A549 (cell line): Measurements from ENCODE around the gene ANO10. TPM values are rescaled to one million over a fixed set of nuclear protein-coding genes. Genes with fewer than 3 reads are reported as not detected.
"Not testable (repeated sequence)": the region's sequence is repeated elsewhere in the genome, so short reads cannot be mapped to it uniquely, and the experiment has no call there.

ENCODE experiments used
- ATAC-seq, 2 experiments: fragments of 200-7000 bp in 1 of 2; fragments of >200 bp in 1 of 2; cut with Nextera tagmentation in 1 of 2; cut with Tn5 transposase in 1 of 2; 3 replicates each; pipeline versions ENCODE4 v1.8.0 to v1.9.1; 2018 to 2020; ENCODE audit warnings: mild to moderate bottlenecking in 1 of 2, moderate library complexity in 1 of 2
- CTCF ChIA-PET: fragments of 300-600 bp; sonication (Branson Sonifier 250); formaldehyde crosslinking; extraction: SDS; loops from one replicate; lab custom pipeline; 2021; ENCODE audit warnings: antibody characterized with exemption, inconsistent platforms; lab: Yijun Ruan, JAX
- POLR2A ChIA-PET: fragments of 350-600 bp; formaldehyde crosslinking; extraction: SDS; loops from one replicate; lab custom pipeline; 2021; ENCODE audit warnings: antibody characterized with exemption, inconsistent platforms; lab: Yijun Ruan, JAX
- DNase-seq, 2 experiments: peaks; one replicate each; pipeline versions ENCODE4 v3.0.0 to v3.0.0-alpha.2; 2011 to 2016; ENCODE audit warnings: low read depth in 1 of 2, low spot score in 1 of 2
- FAIRE-seq: peaks from 2 replicates; lab custom pipeline; 2011; peaks lifted over from hg19 to GRCh38; lab: Jason Lieb, UNC
- H3K27ac ChIP-seq, 2 experiments: fragments of >200 bp; sonication (Bioruptor Twin); formaldehyde crosslinking; 3 replicates each; pipeline ENCODE4 v1.5.1; 2016 to 2017
- H3K4me1 ChIP-seq: fragments of >200 bp; sonication (Bioruptor Twin); formaldehyde crosslinking; 3 replicates; pipeline ENCODE4 v1.6.1; 2016
- H3K4me2 ChIP-seq: fragments of >200 bp; sonication (Bioruptor Twin); formaldehyde crosslinking; 3 replicates; pipeline ENCODE4 v1.6.1; 2016
- H3K4me3 ChIP-seq: fragments of >200 bp; sonication (Bioruptor Twin); formaldehyde crosslinking; 3 replicates; pipeline ENCODE4 v1.5.1; 2016
- H3K9me3 ChIP-seq: fragments of >200 bp; sonication (Bioruptor Twin); formaldehyde crosslinking; 3 replicates; pipeline ENCODE4 v1.6.1; 2016
- CHD2 ChIP-seq: fragments of 150-350 bp; IDR thresholded peaks from 2 replicates; pipeline ENCODE4 v1.6.1; 2014; ENCODE audit warnings: low read length; ENCODE audit not compliant: partially characterized antibody
- EP300 ChIP-seq, 2 experiments: fragments of >200 bp; sonication (Bioruptor Twin); formaldehyde crosslinking; IDR thresholded peaks; 2 replicates in 1 of 2; 3 replicates in 1 of 2; pipeline ENCODE4 v1.6.1; 2016 to 2017
- FOSB ChIP-seq: fragments of 250-450 bp; sonication (Bioruptor Pico); IDR thresholded peaks from 2 replicates; pipeline ENCODE4 v1.5.0; 2020; ENCODE audit warnings: mild to moderate bottlenecking, moderate library complexity
- FOSL2 ChIP-seq, 2 experiments: fragments of 450-650 bp in 1 of 2; fragments of >200 bp in 1 of 2; sonication (Bioruptor Twin) in 1 of 2; formaldehyde crosslinking; IDR thresholded peaks; 2 replicates each; pipeline versions ENCODE4 v1.5.0 to v1.6.1; 2016 to 2020; ENCODE audit warnings: mild to moderate bottlenecking in 1 of 2, moderate library complexity in 1 of 2
- HDAC2 ChIP-seq: fragments of 200-600 bp; sonication (generic); IDR thresholded peaks from 2 replicates; pipeline ENCODE4 v1.6.1; 2016
- HOXA7 ChIP-seq: fragments of 250-450 bp; sonication (Bioruptor Pico); IDR thresholded peaks from 2 replicates; pipeline ENCODE4 v1.5.0; 2020; ENCODE audit warnings: mild to moderate bottlenecking, moderate library complexity
- HOXB5 ChIP-seq: fragments of 250-450 bp; sonication (Bioruptor Pico); IDR thresholded peaks from 2 replicates; pipeline ENCODE4 v1.5.0; 2020; ENCODE audit warnings: mild to moderate bottlenecking, moderate library complexity
- JUNB ChIP-seq: fragments of >200 bp; sonication (Bioruptor Twin); formaldehyde crosslinking; IDR thresholded peaks from 2 replicates; pipeline ENCODE4 v1.6.1; 2016
- KDM5A ChIP-seq: fragments of 200-600 bp; sonication (generic); IDR thresholded peaks from 2 replicates; pipeline ENCODE4 v1.6.1; 2016; ENCODE audit warnings: antibody characterized with exemption, mild to moderate bottlenecking
- MAFK ChIP-seq: fragments of 450-650 bp; IDR thresholded peaks from 2 replicates; pipeline ENCODE4 v1.6.1; 2014; ENCODE audit not compliant: partially characterized antibody
- MAZ ChIP-seq: fragments of 150-350 bp; IDR thresholded peaks from 2 replicates; pipeline ENCODE4 v1.6.1; 2014; ENCODE audit warnings: antibody characterized with exemption, low read depth, low read length, borderline replicate concordance
- MYC ChIP-seq: IDR thresholded peaks from 2 replicates; pipeline ENCODE4 v1.6.1; 2012; ENCODE audit warnings: mild to moderate bottlenecking, inconsistent platforms, low read length, improper control_type of control experiment, borderline replicate concordance
- NPAS2 ChIP-seq: fragments of 250-450 bp; sonication (Bioruptor Pico); IDR thresholded peaks from 2 replicates; pipeline ENCODE4 v1.8.0; 2022; ENCODE audit warnings: mild to moderate bottlenecking, moderate library complexity, borderline replicate concordance
- POLR2A ChIP-seq: IDR thresholded peaks from 2 replicates; pipeline ENCODE4 v1.6.1; 2012; ENCODE audit warnings: mild to moderate bottlenecking, low read length
- RAD21 ChIP-seq, 2 experiments: fragments of >200 bp in 1 of 2; sonication (Bioruptor Twin) in 1 of 2; formaldehyde crosslinking in 1 of 2; IDR thresholded peaks in 1 of 2; conservative IDR thresholded peaks in 1 of 2; 2 replicates in 1 of 2; 3 replicates in 1 of 2; pipeline ENCODE4 v1.6.1; 2012 to 2018; ENCODE audit warnings: inconsistent platforms in 1 of 2
- RCOR1 ChIP-seq: fragments of 150-350 bp; IDR thresholded peaks from 2 replicates; pipeline ENCODE4 v1.6.1; 2014; ENCODE audit warnings: antibody characterized with exemption, low read length, low read depth
- SMC3 ChIP-seq: fragments of >200 bp; sonication (Bioruptor Twin); formaldehyde crosslinking; IDR thresholded peaks from 3 replicates; pipeline ENCODE4 v1.6.1; 2018; ENCODE audit warnings: inconsistent platforms
- TFCP2L1 ChIP-seq: fragments of 250-450 bp; sonication (Bioruptor Pico); IDR thresholded peaks from 2 replicates; pipeline ENCODE4 v1.5.0; 2021; ENCODE audit warnings: mild to moderate bottlenecking
- WGBS: methylation state at CpG from one replicate; pipeline ENCODE4 v1.1.6; 2017; ENCODE audit errors: missing lambda C conversion rate; 5-methylcytosine and 5-hydroxymethylcytosine counted together
- polyA plus RNA-seq, 4 experiments: library from polyadenylated mRNA; depleted of rRNA in 3 of 4; stranded (reverse); fragments of >200 nt; fragmentation: RNase III in 1 of 4; extraction: RNeasy Plus Mini Kit Qiagen cat#74134 plus additional on column Dnase treatment in 1 of 4; gene quantifications; 2 replicates in 3 of 4; 3 replicates in 1 of 4; pipeline ENCODE4 v1.2.3, GENCODE V29; 2011 to 2017
- TF ChIP-seq, protein P1 (sequence below): fragments of >200 bp; sonication (Bioruptor Twin); formaldehyde crosslinking; IDR thresholded peaks from 3 replicates; pipeline ENCODE4 v1.5.1; 2016
- TF ChIP-seq, protein P2 (sequence below): fragments of 150-350 bp; IDR thresholded peaks from 2 replicates; pipeline ENCODE4 v1.6.1; 2014; ENCODE audit warnings: low read depth, mild to moderate bottlenecking, low read length
- TF ChIP-seq, protein P3 (sequence below): fragments of >200 bp; sonication (Bioruptor Twin); formaldehyde crosslinking; IDR thresholded peaks from 2 replicates; pipeline ENCODE4 v1.6.1; 2016
- TF ChIP-seq, protein P4 (sequence below): fragments of 450-650 bp; IDR thresholded peaks from 2 replicates; pipeline ENCODE4 v1.6.1; 2014; ENCODE audit warnings: antibody characterized with exemption

The ANO10 gene
- polyA plus RNA-seq, 2 of the 4 experiments (the other 2 are of a cell fraction): 20.0 to 22.8 TPM

DNA sequence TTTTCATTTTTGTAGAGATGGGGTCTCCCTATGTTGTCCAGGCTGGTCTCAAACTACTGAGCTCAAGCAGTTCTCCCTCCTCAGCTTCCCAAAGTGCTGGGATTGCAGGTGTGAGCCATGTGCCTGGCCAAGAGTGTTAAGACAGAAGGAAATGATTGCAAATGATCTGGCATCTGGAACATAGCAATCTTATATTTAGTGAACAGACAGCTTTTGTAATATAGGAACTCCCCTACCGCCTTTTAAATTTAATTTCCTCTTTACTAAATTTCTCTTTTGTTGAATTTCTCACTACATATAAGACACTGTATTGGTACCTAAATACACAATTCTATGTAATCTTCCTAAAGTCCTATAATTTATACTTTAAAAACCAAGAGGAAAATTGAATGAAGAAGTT, 13.1 kb downstream of the ANO10 start:
- ChIA-PET POLR2A (no interaction called here), CTCF (no interaction called here)
- Histone ChIP-seq H3K4me1 (no peaks in the 10 kb centered on the region), H3K4me2 (no peak overlapping the region), H3K9me3 (no peaks in the 10 kb centered on the region), H3K27ac (no peak overlapping the region), H3K4me3 (no peak overlapping the region)
- TF ChIP-seq SMC3: no peak
- no peak for TF ChIP-seq NPAS2 (CRISPR knock-in tag)
- TF ChIP-seq, protein P1, sequence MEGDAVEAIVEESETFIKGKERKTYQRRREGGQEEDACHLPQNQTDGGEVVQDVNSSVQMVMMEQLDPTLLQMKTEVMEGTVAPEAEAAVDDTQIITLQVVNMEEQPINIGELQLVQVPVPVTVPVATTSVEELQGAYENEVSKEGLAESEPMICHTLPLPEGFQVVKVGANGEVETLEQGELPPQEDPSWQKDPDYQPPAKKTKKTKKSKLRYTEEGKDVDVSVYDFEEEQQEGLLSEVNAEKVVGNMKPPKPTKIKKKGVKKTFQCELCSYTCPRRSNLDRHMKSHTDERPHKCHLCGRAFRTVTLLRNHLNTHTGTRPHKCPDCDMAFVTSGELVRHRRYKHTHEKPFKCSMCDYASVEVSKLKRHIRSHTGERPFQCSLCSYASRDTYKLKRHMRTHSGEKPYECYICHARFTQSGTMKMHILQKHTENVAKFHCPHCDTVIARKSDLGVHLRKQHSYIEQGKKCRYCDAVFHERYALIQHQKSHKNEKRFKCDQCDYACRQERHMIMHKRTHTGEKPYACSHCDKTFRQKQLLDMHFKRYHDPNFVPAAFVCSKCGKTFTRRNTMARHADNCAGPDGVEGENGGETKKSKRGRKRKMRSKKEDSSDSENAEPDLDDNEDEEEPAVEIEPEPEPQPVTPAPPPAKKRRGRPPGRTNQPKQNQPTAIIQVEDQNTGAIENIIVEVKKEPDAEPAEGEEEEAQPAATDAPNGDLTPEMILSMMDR: no peak
- TF ChIP-seq TFCP2L1: no peak
- no peak for TF ChIP-seq FOSB (CRISPR knock-in tag)
- TF ChIP-seq, protein P2, sequence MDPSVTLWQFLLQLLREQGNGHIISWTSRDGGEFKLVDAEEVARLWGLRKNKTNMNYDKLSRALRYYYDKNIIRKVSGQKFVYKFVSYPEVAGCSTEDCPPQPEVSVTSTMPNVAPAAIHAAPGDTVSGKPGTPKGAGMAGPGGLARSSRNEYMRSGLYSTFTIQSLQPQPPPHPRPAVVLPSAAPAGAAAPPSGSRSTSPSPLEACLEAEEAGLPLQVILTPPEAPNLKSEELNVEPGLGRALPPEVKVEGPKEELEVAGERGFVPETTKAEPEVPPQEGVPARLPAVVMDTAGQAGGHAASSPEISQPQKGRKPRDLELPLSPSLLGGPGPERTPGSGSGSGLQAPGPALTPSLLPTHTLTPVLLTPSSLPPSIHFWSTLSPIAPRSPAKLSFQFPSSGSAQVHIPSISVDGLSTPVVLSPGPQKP: no peak
- no peak for TF ChIP-seq MAFK
- no peak for TF ChIP-seq EP300 (IDR thresholded peaks at IDR 0.05)
- TF ChIP-seq, protein P3, sequence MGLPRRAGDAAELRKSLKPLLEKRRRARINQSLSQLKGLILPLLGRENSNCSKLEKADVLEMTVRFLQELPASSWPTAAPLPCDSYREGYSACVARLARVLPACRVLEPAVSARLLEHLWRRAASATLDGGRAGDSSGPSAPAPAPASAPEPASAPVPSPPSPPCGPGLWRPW: no peak
- no peak for TF ChIP-seq MAZ
- WGBS: 90% methylated on average over 1 of the region's 1 CpG
- no peak for DNase-seq
- no peak for ATAC-seq
- FAIRE-seq: no peak

DNA sequence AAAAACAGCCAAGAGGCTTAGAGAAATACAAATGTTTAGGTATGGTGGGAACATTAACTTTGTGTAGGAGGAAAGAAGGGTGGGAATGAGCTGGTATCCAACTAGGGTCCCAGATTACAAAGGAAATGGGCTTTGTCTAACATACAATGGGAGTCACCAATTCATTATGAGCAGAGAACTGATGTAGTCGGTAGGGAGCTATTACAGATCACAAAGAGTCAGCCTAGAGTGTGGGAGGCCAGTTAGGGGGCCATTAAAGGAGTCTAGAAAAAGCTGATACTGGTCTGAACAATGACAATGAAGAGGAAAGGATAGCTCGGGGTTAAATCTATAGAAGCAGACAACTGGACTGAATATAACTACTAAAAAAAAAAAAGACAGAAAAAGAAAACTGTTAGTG, 15.5 kb downstream of the ANO10 start:
- Histone ChIP-seq H3K9me3 (no peaks in the 10 kb centered on the region), H3K27ac (no peak overlapping the region), H3K4me1 (no peaks in the 10 kb centered on the region), H3K4me3 (no peak overlapping the region), H3K4me2 (no peak overlapping the region)
- CTCF ChIA-PET: no interaction called here
- 95% methylated on average over 2 of the region's 2 CpGs for WGBS
- POLR2A ChIA-PET: no interaction called here
- no peak for ATAC-seq
- DNase-seq: no peak
- no peak for FAIRE-seq
- TF ChIP-seq TFCP2L1 (no peak), SMC3 (no peak), KDM5A (no peak), MYC (no peak), FOSL2 (IDR thresholded peaks at IDR 0.05) (no peak), FOSL2 (CRISPR knock-in tag; IDR thresholded peaks at IDR 0.05) (no peak), POLR2A (no peak), HDAC2 (no peak), MAZ (no peak), RCOR1 (no peak), RAD21 (conservative IDR thresholded peaks at IDR 0.05 in 1 of 2, IDR thresholded peaks at IDR 0.05 in 1 of 2) (no peak), JUNB (no peak), HOXB5 (CRISPR knock-in tag) (no peak), CHD2 (no peak), HOXA7 (CRISPR knock-in tag) (no peak), MAFK (no peak)
- TF ChIP-seq, protein P4, sequence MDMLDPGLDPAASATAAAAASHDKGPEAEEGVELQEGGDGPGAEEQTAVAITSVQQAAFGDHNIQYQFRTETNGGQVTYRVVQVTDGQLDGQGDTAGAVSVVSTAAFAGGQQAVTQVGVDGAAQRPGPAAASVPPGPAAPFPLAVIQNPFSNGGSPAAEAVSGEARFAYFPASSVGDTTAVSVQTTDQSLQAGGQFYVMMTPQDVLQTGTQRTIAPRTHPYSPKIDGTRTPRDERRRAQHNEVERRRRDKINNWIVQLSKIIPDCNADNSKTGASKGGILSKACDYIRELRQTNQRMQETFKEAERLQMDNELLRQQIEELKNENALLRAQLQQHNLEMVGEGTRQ: no peak
- TF ChIP-seq, protein P2: no peak
- TF ChIP-seq, all 56 proteins: peak for 0

DNA sequence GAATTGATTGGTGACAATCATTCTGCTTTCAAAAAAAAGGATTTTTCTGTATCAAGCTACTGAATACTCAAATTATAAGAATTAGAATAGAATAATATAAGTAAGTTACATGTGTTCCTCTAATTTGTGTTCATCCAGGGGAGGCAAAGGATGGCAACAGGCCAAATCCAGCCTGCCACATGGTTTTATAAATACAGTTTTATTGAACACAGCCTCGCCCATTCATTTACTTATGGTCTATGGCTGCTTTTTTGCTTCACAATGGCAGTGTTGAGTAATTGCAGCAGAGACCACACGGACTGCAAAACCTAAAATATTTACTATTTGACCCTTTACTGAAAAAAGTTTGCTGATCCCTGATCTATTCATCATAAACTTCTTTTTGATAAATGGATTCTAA, 21.9 kb downstream of the ANO10 start:
- FAIRE-seq, H3K9me3 ChIP-seq, H3K4me1 ChIP-seq, H3K27ac ChIP-seq, ATAC-seq, DNase-seq, H3K4me3 ChIP-seq, CTCF ChIA-PET, POLR2A ChIA-PET, H3K4me2 ChIP-seq: not testable (repeated sequence)
- 77% methylated on average over 2 of the region's 2 CpGs for WGBS
